Memory B cell (primary cell): ENCODE data around the gene GLIS2.

Source experiments
- ATAC-seq: fragments of 150-1000 bp; cut with Tn5 transposase; 2 replicates; pipeline ENCODE4 v1.10.0; 2021; ENCODE audit warnings: low read depth, mild to moderate bottlenecking, moderate library complexity
- DNase-seq, 2 donors: peaks; one replicate each; pipeline ENCODE4 v3.0.0; 2022; ENCODE audit warnings: low spot score in 2 of 2
- H3K27ac Mint-ChIP-seq: one replicate; pipeline ENCODE4 v1.8.0; 2022; ENCODE audit warnings: mild to moderate bottlenecking, moderate library complexity, mixed read lengths
- H3K27me3 Mint-ChIP-seq: one replicate; pipeline ENCODE4 v1.8.0; 2022; ENCODE audit warnings: mixed read lengths
- H3K36me3 Mint-ChIP-seq: one replicate; pipeline ENCODE4 v1.8.0; 2022; ENCODE audit warnings: mild to moderate bottlenecking, mixed read lengths
- H3K4me1 Mint-ChIP-seq: one replicate; pipeline ENCODE4 v1.8.0; 2022; ENCODE audit warnings: mixed read lengths
- H3K4me3 Mint-ChIP-seq: one replicate; pipeline ENCODE4 v1.8.0; 2022; ENCODE audit warnings: mild to moderate bottlenecking, moderate library complexity, mixed read lengths
- H3K9me3 Mint-ChIP-seq: one replicate; pipeline ENCODE4 v1.8.0; 2022; ENCODE audit warnings: mixed read lengths

Gene GLIS2

GRCh38 chr16:4321286-4322120 is 5.6 kb downstream of the GLIS2 start:
- DNase-seq (no peak), ATAC-seq (no peak)
- H3K9me3 Mint-ChIP-seq = no peaks in the 10 kb centered on the region
- H3K27me3 Mint-ChIP-seq = peaks cover 2% of the 10 kb centered on the region
- peaks cover 11% of the 10 kb centered on the region for H3K4me1 Mint-ChIP-seq
- H3K27ac Mint-ChIP-seq = no peak overlapping the region
- no peak overlapping the region for H3K4me3 Mint-ChIP-seq
- H3K36me3 Mint-ChIP-seq = no peaks in the 10 kb centered on the region

- ATAC-seq = no peak
- no peak overlapping the region for H3K4me3 Mint-ChIP-seq
- peaks cover 2% of the 10 kb centered on the region for H3K27me3 Mint-ChIP-seq
- DNase-seq = no peak
- H3K36me3 Mint-ChIP-seq = no peaks in the 10 kb centered on the region
- H3K27ac Mint-ChIP-seq = no peak overlapping the region
- H3K9me3 Mint-ChIP-seq = no peaks in the 10 kb centered on the region
- H3K4me1 Mint-ChIP-seq = peaks cover 11% of the 10 kb centered on the region
These were observed 6.5 kb downstream of the GLIS2 start for GRCh38 chr16:4322121-4323052.

DNA sequence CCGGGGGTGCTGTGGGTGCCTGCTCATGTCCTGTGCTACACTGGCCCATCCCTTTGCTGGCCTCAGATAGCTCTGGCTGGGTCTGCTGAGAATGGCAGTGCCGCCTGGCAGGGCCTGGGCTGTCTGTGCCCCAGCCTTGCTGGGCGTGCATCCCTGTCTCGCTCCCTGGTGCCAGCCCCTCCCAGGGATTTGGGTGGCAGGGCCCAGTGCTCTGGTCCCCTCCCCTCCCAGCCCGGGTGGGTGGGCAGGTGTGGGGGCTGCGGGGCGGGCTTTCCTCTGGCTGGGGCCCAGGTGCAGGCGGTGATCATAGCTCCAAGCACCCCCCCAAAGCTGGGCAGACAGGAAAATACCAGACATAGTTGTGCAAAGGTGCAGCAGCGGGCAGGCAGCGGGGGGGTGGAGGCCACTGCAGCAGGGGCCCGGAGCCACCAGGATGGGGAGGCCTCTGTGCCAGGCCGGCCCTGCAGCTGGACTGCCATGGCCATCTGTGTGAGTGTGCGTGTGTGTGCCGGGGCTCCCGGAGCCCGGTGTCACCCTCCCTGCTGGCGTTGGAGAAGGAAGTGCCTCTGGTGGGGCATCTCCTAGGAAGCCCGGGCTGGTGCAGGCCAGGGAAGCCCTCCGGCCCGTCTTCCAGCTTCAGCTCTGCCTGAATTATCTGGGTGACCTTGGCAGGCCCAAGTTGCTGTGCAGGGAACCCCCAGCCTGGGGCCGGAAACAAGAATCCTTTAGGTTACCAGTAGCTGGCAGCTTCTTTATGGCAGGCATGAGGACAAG is 7.4 kb downstream of the GLIS2 start:
- Mint-ChIP-seq H3K4me3 (no peak overlapping the region), H3K9me3 (no peaks in the 10 kb centered on the region), H3K27ac (no peak overlapping the region), H3K27me3 (no peaks in the 10 kb centered on the region), H3K4me1 (peaks cover 13% of the 10 kb centered on the region), H3K36me3 (no peaks in the 10 kb centered on the region)
- no peak for DNase-seq
- no peak for ATAC-seq

GRCh38 chr16:4323845-4324488 is 8.1 kb downstream of the GLIS2 start:
- Mint-ChIP-seq H3K36me3 (no peaks in the 10 kb centered on the region), H3K27me3 (no peaks in the 10 kb centered on the region), H3K27ac (no peak overlapping the region), H3K4me3 (no peak overlapping the region), H3K4me1 (peaks cover 14% of the 10 kb centered on the region), H3K9me3 (no peaks in the 10 kb centered on the region)
- ATAC-seq = no peak
- no peak for DNase-seq

- H3K9me3 Mint-ChIP-seq = no peaks in the 10 kb centered on the region
- no peaks in the 10 kb centered on the region for H3K27me3 Mint-ChIP-seq
- H3K4me1 Mint-ChIP-seq = peaks cover 8% of the 10 kb centered on the region
- no peak overlapping the region for H3K4me3 Mint-ChIP-seq
- no peaks in the 10 kb centered on the region for H3K36me3 Mint-ChIP-seq
- DNase-seq = no peak
- ATAC-seq = no peak
- no peak overlapping the region for H3K27ac Mint-ChIP-seq
These were observed 8.8 kb downstream of the GLIS2 start for GRCh38 chr16:4324492-4325252.

- H3K4me3 Mint-ChIP-seq = no peak overlapping the region
- H3K27me3 Mint-ChIP-seq = no peaks in the 10 kb centered on the region
- ATAC-seq (peak; percentile 54), DNase-seq (no peak)
- H3K27ac Mint-ChIP-seq = no peak overlapping the region
- no peaks in the 10 kb centered on the region for H3K36me3 Mint-ChIP-seq
- H3K9me3 Mint-ChIP-seq = no peaks in the 10 kb centered on the region
- peaks cover 8% of the 10 kb centered on the region for H3K4me1 Mint-ChIP-seq
These were observed 9.4 kb downstream of the GLIS2 start for GRCh38 chr16:4325253-4325758.

DNA sequence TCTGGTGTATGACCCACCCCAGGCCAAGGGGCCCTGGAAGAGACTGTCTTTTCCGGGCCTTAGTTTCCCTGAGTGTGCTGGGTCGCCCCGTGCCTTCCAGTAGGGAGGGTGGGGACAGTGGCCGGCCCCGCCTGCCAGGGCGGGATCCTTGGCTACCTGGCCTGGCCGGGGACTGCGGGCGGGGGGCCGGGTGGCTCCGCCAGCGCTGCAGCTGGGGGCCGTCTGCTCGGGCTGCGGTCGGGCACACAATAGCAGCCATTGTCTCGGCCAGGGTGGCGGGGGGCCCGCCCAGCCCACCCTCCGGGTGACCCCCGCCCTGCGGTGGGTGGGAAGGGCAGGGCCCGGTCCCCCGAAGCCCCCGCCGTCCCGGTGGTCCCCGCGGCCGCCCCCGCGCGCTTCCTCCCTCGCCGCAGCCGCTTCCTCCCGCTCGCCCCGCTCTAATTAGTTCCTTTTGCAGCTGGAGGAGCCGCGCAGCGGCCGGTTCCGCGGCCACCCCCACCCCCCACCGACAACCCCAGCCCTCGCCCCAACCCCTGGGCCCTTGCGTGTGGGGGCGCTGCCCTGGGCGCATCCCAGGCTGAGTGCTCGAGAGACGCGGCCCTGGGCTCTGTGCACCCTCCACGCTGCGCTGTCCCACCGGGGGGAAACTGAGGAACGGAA is 11.6 kb downstream of the GLIS2 start:
- H3K9me3 Mint-ChIP-seq = no peaks in the 10 kb centered on the region
- no peak overlapping the region for H3K27ac Mint-ChIP-seq
- H3K36me3 Mint-ChIP-seq = no peaks in the 10 kb centered on the region
- ATAC-seq (peak; percentile 10), DNase-seq (no peak)
- H3K4me1 Mint-ChIP-seq = peaks cover 8% of the 10 kb centered on the region
- no peaks in the 10 kb centered on the region for H3K27me3 Mint-ChIP-seq
- peak overlapping the region; percentile 67 for H3K4me3 Mint-ChIP-seq

GRCh38 chr16:4328046-4328781 is 12.3 kb downstream of the GLIS2 start:
- Mint-ChIP-seq H3K27ac (no peak overlapping the region), H3K4me3 (peak overlapping the region; percentile 67), H3K27me3 (no peaks in the 10 kb centered on the region), H3K9me3 (no peaks in the 10 kb centered on the region), H3K4me1 (peaks cover 8% of the 10 kb centered on the region), H3K36me3 (no peaks in the 10 kb centered on the region)
- DNase-seq = peak; percentile 46 to 61
- peak; percentile 62 for ATAC-seq

GRCh38 chr16:4328782-4329775 is 13.2 kb downstream of the GLIS2 start:
- Mint-ChIP-seq H3K27ac (no peak overlapping the region), H3K27me3 (no peaks in the 10 kb centered on the region), H3K4me1 (peaks cover 8% of the 10 kb centered on the region), H3K4me3 (no peak overlapping the region), H3K9me3 (no peaks in the 10 kb centered on the region), H3K36me3 (no peaks in the 10 kb centered on the region)
- no peak for ATAC-seq
- no peak for DNase-seq

- peak; percentile 75 to 78 for DNase-seq
- no peaks in the 10 kb centered on the region for H3K9me3 Mint-ChIP-seq
These were observed 14.5 kb downstream of the GLIS2 start for GRCh38 chr16:4330277-4330874.

DNA sequence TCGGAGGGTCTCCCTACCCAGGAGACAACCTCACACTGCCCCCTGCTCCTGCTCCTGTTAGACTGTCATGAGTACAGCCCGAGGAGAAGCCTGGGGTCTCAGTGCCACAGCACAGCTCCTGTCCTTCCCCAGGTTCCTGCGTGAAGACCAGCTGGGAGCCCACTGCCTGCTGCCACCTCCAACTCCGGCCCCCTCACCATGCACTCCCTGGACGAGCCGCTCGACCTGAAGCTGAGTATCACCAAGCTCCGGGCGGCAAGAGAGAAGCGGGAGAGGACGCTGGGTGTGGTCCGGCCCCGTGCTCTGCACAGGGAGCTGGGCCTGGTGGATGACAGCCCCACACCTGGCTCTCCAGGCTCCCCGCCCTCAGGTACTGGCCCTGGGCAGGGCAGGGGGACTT is 16.2 kb downstream of the GLIS2 start:
- Mint-ChIP-seq H3K4me3 (no peak overlapping the region), H3K4me1 (peaks cover 5% of the 10 kb centered on the region), H3K27ac (no peak overlapping the region), H3K27me3 (no peaks in the 10 kb centered on the region), H3K9me3 (no peaks in the 10 kb centered on the region), H3K36me3 (no peaks in the 10 kb centered on the region)
- ATAC-seq = no peak
- DNase-seq = no peak

More at GRCh38 chr16:4330277-4330874, 14.5 kb downstream of the GLIS2 start:
- H3K27ac Mint-ChIP-seq = no peak overlapping the region
- ATAC-seq = peak; percentile 72
- H3K36me3 Mint-ChIP-seq = no peaks in the 10 kb centered on the region
- H3K4me3 Mint-ChIP-seq = no peak overlapping the region
- H3K4me1 Mint-ChIP-seq = peaks cover 7% of the 10 kb centered on the region
- H3K27me3 Mint-ChIP-seq = no peaks in the 10 kb centered on the region
